GM19328 (cell line): ENCODE data around the gene PZP.
"Not testable (repeated sequence)": the region's sequence is repeated elsewhere in the genome, so short reads cannot be mapped to it uniquely, and the experiment has no call there.

Experiments
- ATAC-seq: cut with Tn5 transposase; IDR thresholded peaks from one replicate; pipeline ENCODE4 v1.9.1; 2021; ENCODE audit warnings: mild to moderate bottlenecking, moderate library complexity; ENCODE audit not compliant: unreplicated experiment

The PZP gene

GRCh38 chr12:9198012-9198411 is 10.2 kb downstream of the PZP start:
- ATAC-seq = no peak

- no peak for ATAC-seq
Observed at GRCh38 chr12:9184276-9184675, 23.9 kb downstream of the PZP start.

DNA sequence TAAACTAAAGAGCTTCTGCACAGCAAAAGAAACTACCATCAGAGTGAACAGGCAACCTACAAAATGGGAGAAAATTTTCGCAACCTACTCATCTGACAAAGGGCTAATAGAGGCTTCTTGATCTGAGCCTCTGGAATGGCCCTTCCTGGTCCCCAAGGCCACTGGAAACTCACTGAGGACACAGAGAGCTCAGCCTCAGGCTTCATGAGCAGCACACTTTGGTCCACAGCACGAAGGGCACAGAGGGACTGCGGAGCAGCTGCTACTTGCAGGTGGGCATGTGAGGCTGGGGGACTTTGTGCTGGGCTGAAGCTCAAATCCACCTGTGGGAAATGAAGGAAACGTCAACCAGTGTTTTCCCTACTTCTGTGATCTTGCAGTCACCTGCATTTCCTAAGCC is 27.4 kb downstream of the PZP start:
- no peak for ATAC-seq

DNA sequence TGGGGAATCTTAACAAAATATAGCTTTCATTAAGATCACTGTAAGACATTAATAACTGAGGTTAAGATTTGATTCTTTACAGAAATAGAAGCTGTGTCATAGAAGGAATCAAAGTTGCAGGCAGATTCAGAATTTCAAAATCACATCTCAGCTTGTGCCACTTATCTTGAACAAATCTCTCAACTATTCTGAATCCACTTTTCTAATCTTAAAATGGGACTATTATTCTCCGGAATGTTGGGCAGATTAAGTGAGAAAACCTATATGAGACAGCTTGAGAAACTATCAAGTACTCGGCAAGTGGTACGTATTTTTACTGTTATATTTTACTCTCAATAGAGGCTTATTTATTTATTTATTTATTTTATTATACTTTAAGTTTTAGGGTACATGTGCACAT is 28.4 kb downstream of the PZP start:
- no peak for ATAC-seq

DNA sequence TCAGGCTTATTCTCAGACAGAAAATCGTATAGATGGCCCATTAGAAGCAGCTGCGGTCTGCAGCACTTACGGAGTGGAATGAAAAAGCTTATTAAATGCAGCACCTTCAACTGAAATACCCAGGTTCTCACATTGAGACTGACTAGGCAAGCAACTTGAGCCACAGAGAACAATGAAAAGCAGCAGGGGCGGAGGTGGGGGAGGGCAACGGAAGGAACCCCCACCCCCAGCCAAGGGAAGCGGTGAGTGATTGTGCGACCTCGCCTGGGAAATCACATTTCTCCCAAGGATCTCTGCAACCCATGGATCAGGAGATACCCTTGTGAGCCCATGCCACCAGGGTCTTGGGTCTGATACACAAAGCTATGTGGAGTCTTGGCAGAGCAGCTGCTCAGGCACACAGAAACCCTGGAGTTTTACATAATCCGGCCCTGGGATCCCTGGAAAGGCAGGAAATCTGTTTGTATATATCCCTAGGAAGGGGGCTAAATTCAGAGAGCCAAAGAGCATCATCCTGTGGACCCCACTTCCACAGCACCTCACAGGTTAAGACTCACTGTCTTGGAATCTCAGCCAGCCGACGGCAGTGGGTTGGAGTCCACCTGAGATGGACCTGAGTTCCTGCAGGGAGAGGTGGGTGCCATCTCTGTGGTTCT is 38.1 kb downstream of the PZP start:
- no peak for ATAC-seq

DNA sequence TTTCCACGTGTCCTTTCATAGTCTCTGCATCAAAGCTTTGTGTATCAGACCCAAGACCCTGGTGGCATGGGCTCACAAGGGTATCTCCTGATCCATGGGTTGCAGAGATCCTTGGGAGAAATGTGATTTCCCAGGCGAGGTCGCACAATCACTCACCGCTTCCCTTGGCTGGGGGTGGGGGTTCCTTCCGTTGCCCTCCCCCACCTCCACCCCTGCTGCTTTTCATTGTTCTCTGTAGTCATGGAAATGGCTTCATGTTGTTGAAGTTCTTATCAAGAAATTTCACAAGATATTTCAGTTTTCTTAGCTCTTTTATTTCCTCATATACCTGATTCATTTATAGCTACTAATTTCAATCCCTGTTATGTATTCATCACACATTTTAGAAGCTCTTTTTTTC is 40.9 kb downstream of the PZP start:
- not testable (repeated sequence) for ATAC-seq

- ATAC-seq = no peak
Observed at GRCh38 chr12:9163392-9163791, 44.8 kb downstream of the PZP start.

DNA sequence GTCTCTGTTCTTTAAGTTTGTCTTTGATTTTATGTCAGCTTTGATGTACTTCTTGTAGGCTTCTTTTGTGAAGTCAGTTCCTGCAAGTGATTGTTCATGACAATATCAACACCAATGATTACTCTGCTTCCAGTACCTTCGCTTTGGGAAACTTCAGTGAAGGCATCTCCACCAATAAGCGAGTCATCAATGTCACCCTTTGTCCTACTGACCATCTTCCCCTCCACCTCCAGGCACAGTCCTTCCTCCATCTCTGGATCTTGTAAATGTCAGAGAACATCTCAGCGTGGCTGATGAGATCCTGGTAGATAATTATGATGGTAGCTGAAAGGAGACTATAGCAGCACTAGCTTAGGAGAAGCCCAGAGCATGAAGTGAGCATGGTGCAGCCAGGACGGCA is 52.1 kb downstream of the PZP start:
- no peak for ATAC-seq

GRCh38 chr12:9149372-9149771 is 58.8 kb downstream of the PZP start:
- ATAC-seq = no peak

- no peak for ATAC-seq
Observed at GRCh38 chr12:9148926-9149325, 59.3 kb downstream of the PZP start.

GRCh38 chr12:9147461-9147860 is 60.7 kb downstream of the PZP start:
- ATAC-seq = no peak

GRCh38 chr12:9144730-9145106 is 63.5 kb downstream of the PZP start:
- ATAC-seq = no peak

DNA sequence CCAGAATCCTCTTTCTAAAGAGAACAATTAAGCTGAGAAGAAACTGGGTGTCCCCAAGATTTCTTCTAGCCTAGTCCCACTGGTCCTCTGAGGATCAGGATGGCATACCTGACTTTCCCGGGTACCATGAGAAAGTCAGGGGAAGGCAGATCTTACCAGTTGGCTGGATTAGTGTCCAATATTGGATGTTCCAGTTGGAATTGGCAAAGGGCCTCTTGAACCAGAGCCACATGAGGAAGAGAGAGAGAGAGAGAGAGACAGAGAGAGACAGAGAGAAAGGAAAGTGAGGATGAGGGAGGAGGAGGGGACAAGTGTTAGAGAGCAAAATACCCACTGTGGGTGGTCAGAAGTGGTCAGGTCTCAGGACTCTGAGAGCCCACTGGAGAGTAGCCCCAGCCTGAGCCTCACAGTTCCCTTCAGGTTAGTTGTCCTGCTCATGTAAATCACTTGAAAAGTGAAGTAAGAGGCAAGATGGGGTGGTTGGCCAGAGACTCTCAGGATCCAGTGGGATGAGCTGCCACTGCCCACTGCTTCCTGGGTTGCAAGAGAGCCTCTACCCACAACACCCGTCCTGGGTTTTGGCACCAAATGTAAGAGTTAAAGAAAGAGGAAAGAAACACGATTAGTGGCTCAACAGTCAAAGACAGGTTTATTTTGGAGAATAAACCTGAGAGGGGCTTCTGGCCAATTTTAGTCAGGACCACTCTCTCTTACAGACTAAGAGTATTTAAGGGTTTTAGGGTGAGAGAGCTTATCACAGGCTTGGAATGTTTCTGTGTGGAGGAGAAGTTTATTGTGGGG is 64.1 kb downstream of the PZP start:
- ATAC-seq = no peak

DNA sequence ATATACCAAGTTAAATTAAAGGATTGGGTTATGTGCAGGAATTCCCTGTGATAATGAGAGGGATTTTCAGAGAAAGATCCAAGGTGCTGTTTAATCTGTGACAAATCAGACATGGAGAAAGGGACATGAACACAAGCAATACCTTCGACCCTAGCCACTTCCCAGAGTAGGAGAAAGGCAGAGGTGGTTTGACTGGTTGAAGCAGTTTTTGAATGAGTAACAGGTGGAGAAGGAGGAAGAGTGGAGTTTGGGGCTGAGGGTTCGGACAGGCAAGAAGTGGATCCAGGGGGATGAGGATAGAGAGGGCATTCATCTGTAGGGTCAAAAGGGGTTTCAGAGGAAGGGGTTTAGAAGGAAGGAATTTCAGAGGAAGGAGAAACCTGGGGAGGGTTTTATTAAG is 65.1 kb downstream of the PZP start:
- no peak for ATAC-seq

DNA sequence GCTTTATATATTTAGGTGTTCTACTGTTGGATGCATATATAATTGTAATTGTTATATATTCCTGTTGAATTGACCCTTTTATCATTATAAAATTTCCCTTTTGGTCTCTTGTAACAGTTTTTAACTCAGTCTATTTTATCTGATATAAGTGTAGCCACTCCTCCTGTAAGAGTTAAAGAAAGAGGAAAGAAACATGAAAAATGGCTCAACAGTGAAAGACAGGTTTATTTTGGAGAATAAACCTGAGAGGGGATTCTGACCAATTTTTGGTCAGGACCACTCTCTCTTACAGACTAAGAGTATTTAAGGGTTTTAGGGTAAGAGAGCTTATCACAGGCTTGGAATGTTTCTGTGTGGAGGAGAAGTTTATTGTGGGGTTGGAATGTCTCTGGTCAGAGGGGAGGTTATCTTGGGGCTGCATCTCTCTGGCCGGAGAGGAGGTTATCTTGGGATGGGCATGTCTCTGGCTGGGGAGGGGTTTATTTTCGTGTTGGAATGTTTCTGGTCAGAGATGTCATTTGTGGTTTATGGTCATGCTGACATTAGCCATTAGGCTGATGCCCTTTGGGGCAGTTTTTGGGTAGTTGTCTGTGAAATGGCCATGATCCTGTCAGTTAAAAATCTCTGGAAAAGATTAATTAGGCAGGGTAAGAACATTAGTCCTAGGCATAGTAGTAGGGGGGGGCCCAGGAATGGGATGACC is 68.5 kb downstream of the PZP start:
- not testable (repeated sequence) for ATAC-seq

DNA sequence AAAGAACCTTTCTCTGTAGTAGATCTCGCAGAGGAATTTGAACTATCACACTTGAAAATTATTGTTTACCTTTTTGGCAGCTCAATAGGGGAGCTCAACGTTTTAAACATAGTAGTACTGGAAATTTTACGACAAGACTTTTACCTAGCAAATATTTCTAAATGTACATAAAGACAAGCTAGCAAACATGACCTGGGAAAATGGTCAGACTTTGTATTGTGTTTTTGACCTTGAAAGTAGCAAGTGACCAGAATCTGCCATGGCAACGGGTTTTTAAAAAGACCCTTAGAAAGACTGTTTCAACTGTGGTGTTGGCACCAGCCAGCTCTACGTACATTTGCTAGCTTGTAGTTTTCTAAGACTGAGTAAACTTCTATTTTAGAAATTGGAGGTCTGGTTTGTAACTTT is 72.3 kb downstream of the PZP start:
- ATAC-seq = no peak

DNA sequence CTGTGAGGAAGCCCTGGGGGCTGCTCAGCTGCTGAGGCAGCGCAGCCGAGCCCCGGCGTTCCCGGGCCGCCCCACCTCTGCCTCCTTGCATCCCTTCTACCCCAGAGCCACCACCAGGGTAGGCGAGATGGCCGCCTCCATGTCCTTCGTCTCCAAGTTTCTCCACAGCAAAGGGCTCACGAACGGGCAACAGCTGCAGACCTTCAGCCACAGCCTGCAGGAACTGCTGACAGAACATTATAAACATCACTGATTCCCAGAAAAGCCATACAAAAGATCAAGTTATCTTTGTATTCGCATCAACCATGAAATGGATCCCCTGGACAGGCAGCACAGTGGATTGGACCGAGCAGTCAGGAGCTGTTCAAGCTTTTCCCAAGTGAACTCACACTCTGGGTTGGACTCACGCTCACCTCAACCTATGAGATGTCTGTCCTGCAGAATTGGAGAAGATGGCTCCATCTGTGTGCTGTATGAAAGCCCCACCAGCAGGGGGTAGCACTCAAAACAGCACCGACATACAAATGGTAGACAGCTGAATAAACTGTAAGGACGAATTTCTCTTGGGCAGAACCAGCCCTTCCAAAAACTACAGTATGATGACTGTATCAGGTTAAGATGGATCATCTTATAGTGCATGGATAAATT is 73.1 kb downstream of the PZP start:
- ATAC-seq = no peak

GRCh38 chr12:9133216-9133916 is 74.8 kb downstream of the PZP start:
- ATAC-seq = no peak

DNA sequence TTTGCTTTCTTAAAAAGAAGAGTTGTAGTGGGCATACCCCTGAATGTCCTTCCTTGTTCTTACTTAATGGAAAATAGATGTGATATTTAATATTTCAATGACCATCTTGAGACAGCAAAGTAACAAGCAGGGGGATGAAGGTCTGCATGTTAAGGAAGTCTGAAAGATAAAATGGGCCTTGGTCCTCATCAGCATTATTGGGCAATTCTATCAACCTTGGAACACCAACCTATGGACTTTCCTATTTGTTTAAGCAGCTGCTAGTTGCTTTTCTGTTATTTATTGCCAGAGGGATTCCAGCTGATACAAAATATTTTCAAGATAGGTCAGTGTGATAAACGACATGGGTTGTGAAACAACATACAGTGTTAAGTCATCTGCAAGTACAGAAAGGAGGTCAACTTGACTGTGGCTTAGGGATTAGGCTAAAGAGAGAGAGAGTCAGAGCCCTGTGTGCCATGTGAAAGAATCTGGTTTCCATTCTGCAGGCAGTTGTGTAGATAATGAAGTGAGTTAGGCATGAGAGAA is 76.1 kb downstream of the PZP start:
- ATAC-seq = no peak

- no peak for ATAC-seq
Observed at GRCh38 chr12:9130244-9130643, 78.0 kb downstream of the PZP start.
